GM10248 (cell line): ENCODE measurements around the gene MYBPC1.

ENCODE experiments used
- CTCF ChIA-PET: fragments of 300-600 bp; sonication (Branson Sonifier 250); formaldehyde crosslinking; extraction: SDS; loops from one replicate; lab custom pipeline; 2021; ENCODE audit warnings: antibody characterized with exemption; lab: Yijun Ruan, JAX
- POLR2A ChIA-PET: fragments of 350-650 bp; sonication (Branson Sonifier 250); formaldehyde crosslinking; extraction: SDS; loops from one replicate; lab custom pipeline; 2020; ENCODE audit warnings: antibody characterized with exemption; lab: Yijun Ruan, JAX
- DNase-seq: peaks from one replicate; pipeline ENCODE4 v3.0.0; 2012; ENCODE audit errors: extremely low spot score
- CTCF ChIP-seq: IDR thresholded peaks from 2 replicates; pipeline ENCODE4 v1.5.1; 2012; ENCODE audit warnings: mild to moderate bottlenecking, low read depth; ENCODE audit errors: extremely low read depth, missing control alignments, control extremely low read depth

The MYBPC1 gene

GRCh38 chr12:101596172-101596571 lies 1.4 kb downstream of the MYBPC1 start:
- no peak for DNase-seq
- no peak for TF ChIP-seq CTCF
- ChIA-PET CTCF (no interaction called here), POLR2A (no interaction called here)

- POLR2A ChIA-PET, result no interaction called here
- DNase-seq, result no peak
- CTCF ChIA-PET, result no interaction called here
- no peak for TF ChIP-seq CTCF
These were observed 2.4 kb downstream of the MYBPC1 start for GRCh38 chr12:101597164-101597563.

- no peak for TF ChIP-seq CTCF
- DNase-seq, result no peak
- POLR2A ChIA-PET, result no interaction called here
- CTCF ChIA-PET, result no interaction called here
These were observed 3.7 kb downstream of the MYBPC1 start for GRCh38 chr12:101598483-101598882.

- no peak for DNase-seq
- CTCF ChIA-PET, result no interaction called here
- POLR2A ChIA-PET, result no interaction called here
- no peak for TF ChIP-seq CTCF
These were observed 4.5 kb downstream of the MYBPC1 start for GRCh38 chr12:101599311-101599710.

GRCh38 chr12:101599771-101600484 lies 5.2 kb downstream of the MYBPC1 start:
- no peak for DNase-seq
- ChIA-PET CTCF (no interaction called here), POLR2A (no interaction called here)
- TF ChIP-seq CTCF, result no peak

- ChIA-PET CTCF (interaction anchor here (1.0 kb wide), 1 partner anchor 20 kb away, joined by 3 read pairs; no protein-coding TSS in a partner anchor), POLR2A (no interaction called here)
- no peak for TF ChIP-seq CTCF
- no peak for DNase-seq
These were observed 9.4 kb downstream of the MYBPC1 start for GRCh38 chr12:101604132-101604531.
